GM21447 (cell line): ENCODE data around the gene PORCN.
"Not testable (repeated sequence)": the region's sequence is repeated elsewhere in the genome, so short reads cannot be mapped to it uniquely, and the experiment has no call there.

Experiments
- ATAC-seq: cut with Tn5 transposase; IDR thresholded peaks from one replicate; pipeline ENCODE4 v1.9.1; 2021; ENCODE audit not compliant: unreplicated experiment

Gene PORCN

DNA sequence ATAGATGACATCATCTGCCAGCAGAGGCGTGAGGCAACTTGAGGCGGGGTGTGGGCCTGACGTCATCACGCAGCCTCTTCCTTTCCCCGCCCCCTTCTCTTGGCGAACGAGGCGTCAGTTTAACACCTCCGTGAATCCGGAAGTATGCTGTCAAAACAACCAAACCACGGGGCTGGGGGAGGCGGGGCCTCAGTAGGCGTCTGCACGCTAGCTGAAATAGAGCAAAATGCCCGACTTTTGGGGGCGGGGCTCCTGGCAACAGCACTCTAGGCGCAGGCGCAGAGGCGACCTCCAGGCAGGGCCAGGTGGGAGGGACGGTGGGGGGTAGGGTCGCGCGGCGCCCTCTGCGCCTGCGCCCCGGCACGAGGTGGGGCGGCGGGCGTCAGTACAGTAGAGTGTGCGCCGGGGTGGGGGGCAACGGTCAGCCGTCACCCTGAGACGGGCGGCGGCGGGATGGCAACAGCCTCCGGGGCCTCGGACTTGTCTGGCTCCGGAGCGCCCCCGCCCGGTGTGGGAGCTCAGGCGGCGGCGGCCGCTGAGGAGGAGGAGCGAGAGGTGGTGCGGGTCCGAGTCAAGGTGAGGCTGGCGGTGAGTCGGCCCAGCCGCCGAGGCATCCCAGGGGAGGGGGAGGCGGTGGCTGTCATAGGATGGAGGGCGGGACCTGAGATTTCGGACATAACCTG, 30.7 kb downstream of the PORCN start, which contains the start of gene TBC1D25:
TBC1D25 (plus strand) TSS at position 370 of the 683 bp plus-strand sequence; CDS start at position 454, 84 bp downstream.
- peak; percentile 76 for ATAC-seq

DNA sequence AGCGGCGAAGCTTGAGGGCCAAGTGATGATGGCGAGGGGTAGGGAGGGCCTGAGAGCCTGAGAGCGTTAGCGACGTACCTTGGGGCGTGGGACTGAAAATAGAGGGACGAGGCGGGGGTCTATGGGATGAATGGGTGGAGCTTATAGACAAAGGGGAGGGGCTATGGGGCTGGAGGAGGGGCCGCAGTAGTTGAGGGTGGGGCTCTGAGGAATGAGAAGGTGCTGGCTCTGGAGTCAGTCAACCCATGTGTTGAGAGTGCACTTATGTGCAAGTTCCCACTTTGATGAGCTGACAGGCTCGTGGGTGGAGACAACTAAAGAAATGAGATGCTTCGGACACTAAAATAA, 31.2 kb downstream of the PORCN start:
- ATAC-seq = peak; percentile 35

DNA sequence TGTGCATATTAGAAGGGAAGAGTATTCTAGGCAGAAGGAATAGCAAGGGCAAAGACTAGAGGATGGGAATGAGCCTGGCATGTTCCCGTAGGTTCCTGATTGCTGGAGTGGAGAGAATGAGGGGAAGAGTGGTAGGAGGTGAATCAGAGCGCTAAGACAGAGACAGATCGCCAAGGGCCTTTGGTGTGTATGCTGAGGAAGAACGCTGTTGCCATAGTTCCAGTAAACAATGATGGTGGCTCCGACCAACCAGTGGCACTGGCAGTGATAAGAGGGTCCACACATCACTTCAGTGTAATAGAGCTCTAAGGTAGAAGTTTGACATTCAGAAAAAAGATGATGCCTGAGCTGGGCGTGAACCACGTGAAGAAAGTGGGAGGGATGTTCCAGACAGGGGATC, 31.7 kb downstream of the PORCN start:
- ATAC-seq = no peak

DNA sequence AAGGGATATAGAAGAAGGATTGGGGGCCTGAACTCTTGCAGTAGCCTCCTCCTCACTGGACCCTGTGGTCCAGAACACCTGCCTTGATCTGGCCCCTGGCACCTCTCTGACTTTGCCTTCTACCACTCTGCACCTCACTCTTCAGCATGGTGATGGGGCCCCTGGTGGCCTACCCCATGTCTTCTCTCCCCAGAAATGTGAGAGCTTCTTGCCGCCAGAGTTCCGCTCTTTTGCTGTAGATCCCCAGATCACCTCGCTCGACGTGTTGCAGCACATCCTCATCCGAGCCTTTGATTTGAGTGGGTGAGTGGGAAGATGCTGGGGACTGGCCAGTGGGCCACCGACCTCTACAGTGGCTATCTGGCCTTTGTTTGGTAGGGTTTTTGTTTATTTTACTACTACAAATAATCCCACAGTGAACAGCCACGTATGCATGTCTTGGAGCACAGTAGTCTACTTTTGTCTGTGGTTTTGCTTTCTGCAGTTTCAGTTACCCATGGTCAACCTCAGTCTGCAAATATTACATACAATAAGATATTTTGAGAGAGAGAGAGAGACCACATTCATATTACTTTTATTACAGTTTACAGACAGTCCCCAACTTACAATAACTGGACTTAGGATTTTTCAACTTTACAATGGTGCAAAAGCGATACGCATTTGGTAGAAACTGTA, 32.5 kb downstream of the PORCN start:
- no peak for ATAC-seq

DNA sequence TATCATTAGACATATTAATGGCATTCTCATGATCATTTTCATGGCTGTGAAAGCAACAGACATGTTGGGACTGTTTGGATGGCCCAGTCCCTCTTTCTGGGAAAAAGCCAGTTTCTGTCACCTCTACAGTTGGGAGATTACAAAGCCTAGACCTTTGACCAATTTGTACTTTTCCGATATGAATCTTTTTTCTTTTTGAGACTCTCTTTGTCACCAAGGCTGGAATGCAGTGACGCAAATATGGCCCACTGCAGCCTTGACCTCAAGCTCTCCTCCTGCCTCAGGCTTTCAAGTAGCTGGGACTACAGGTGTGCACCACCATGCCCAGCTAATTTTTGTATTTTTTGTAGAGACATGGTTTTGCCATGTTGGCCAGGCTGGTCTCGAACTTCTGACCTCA, 40.1 kb downstream of the PORCN start:
- ATAC-seq = no peak

DNA sequence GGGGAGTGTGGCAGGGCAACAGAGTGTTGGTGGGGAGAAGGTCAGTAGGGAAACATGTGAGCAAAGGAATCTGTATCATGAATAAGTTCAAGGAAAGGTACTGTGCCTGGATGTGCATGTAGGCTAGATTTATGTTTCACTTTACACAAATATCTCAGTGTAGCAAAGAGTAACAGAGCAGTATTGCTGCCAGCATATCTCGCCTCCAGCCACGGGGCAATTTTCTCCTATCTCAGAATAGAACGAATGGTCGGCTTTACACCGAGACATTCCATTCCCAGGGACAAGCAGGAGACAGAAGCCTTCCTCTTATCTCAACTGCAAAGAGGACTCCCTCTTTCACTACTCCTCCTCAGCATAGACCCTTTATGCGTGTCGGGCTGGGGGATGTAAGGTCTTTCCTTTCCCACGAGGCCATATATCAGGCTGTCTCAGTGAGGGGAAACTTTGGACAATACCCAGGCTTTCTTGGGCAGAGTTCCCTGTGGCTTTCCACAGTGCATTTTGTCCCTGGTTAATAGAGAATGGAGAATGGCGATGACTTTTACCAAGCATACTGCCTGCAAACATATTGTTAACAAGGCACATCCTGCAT, 47.0 kb downstream of the PORCN start:
- not testable (repeated sequence) for ATAC-seq

DNA sequence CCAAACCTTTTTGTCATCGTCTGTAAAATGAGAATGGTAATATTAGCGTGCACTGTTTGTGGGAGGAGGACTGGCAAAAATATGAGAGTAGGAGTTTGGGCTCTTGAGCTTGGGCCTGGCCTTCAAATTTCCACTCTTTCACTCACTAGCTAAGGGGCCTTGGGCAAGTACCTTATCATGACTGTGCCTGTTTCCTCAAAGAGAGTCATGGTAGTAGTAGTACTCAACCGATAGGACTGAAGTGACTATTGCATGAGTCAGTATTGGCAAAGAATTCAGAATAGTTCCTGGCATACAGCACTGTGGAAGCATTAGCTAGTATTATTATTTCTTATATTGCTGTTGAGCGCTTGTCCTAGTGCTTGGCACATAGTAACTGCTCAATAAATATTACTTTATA, 49.5 kb downstream of the PORCN start:
- ATAC-seq = no peak

DNA sequence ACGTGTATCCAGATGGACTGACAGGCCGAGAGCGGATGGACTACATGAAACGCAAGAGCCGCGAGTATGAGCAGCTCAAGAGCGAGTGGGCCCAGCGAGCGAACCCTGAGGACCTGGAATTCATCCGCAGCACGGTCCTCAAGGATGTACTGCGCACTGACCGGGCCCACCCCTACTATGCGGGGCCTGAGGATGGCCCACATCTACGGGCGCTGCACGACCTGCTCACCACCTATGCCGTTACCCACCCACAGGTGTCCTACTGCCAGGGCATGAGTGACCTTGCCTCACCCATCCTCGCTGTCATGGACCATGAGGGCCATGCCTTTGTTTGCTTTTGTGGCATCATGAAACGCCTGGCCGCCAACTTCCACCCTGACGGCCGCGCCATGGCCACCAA, 50.8 kb downstream of the PORCN start:
- ATAC-seq = no peak

DNA sequence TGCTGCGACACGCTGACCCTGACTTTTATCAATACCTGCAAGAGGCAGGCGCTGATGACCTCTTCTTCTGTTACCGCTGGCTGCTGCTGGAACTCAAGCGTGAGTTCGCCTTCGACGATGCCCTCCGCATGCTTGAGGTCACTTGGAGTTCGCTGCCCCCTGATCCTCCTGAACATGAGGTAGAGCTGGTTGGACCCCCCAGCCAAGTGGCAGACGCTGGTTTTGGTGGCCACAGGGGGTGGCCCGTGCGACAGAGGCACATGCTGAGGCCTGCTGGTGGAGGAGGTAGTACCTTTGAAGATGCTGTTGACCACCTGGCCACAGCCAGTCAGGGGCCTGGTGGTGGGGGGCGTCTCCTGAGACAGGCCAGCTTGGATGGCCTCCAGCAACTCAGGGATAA, 51.3 kb downstream of the PORCN start:
- no peak for ATAC-seq

DNA sequence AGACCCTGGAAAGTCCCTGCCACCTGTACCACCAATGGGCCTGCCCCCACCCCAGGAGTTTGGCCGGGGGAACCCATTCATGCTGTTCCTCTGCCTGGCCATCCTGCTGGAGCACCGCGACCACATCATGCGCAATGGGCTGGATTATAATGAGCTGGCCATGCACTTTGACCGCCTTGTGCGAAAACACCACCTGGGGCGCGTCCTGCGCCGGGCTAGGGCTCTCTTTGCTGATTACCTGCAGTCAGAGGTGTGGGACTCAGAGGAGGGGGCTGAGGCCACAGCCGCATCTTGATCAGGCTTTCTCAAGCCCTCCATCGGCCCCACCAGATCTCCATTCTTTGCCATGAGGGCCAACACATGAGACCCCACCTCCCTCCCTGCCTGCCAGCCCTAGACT, 51.9 kb downstream of the PORCN start:
- ATAC-seq = no peak

DNA sequence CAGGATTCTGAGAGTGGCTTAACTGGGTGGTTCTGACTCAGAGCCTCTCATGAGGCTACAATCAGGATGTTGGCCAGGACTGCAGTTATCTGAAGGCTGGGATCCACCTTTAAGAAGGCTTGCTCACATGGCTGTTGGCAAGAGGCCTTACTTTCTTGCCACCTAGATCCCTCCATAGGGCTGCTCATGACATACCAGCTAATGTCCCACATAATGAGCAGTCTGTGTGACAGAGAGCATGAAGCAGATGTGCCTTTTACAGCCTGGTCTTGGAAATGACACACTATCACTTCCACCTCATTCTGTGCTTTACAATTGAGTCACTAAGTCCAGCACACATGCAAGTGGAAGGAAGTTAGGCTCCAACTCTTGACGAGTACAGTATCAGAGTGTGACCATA, 61.2 kb downstream of the PORCN start:
- peak; percentile 43 for ATAC-seq
